H1 (cell line): ENCODE measurements around the gene VWA5A. TPM values are rescaled to one million over a fixed set of nuclear protein-coding genes. Genes with fewer than 3 reads are reported as not detected.

Source experiments
- ATF2 ChIP-seq: IDR thresholded peaks from 2 replicates; pipeline ENCODE4 v1.6.1; 2012; ENCODE audit warnings: low read length, inconsistent platforms
- MAFK ChIP-seq: IDR thresholded peaks from 2 replicates; pipeline ENCODE4 v1.6.1; 2012; ENCODE audit warnings: low read depth, mild to moderate bottlenecking, improper control_type of control experiment, low read length
- polyA plus RNA-seq, 7 experiments: library from polyadenylated mRNA; depleted of rRNA in 3 of 7; stranded (reverse) in 5 of 7; unstranded in 2 of 7; fragments of >200 nt in 5 of 7; fragments of 200-250 nt in 2 of 7; gene quantifications; 1 replicate in 5 of 7; 2 replicates in 1 of 7; 4 replicates in 1 of 7; pipeline versions ENCODE4 v1.2.1 to v1.2.3, GENCODE V29; 2011 to 2013; ENCODE audit warnings: missing spikeins in 2 of 7, mixed read lengths in 2 of 7
- total RNA-seq: library from RNA; stranded (reverse); fragmentation: NEBNext Ultra II Directional; extraction: Animal tissue kit (Norgen Biotek cat#: 25700); gene quantifications from 2 replicates; pipeline ENCODE4 v1.2.1, GENCODE V29; 2021

The VWA5A gene
- total and polyA plus RNA-seq, 2 of the 8 experiments (the other 6 are each of a cell fraction or from before 2014, with no cell fraction given), result 12.5 to 20.4 TPM

GRCh38 chr11:124152770-124153407 is 37.6 kb downstream of the VWA5A start (continued):
- TF ChIP-seq ATF2 (no peak), MAFK (no peak)
